Measurements from ENCODE around the gene CPSF6. TPM values are rescaled to one million over a fixed set of nuclear protein-coding genes. Genes with fewer than 3 reads are reported as not detected.

Gene CPSF6
- total RNA-seq, 4 donors from 2014 or later = 27.4 to 54.2 (median 32.3) TPM

DNA sequence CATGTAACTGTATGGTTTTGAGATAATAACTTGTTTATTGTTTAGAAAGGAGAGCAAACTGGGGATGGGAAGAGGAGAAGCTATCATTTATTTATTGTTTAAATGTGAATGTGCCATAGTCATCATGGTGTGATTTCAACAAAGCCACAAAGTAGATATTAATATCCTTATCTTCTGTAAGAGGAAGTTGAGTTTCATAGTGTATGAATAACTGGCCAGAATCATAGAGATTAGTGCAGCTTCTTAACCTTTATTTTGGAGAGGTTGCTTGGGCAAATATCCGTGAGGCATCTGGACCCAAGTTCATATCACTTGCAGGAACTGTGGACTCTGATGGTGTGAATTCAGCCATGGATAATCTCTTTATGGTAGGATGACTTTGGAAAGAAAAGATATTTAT is 82.0 kb downstream of the CPSF6 start:
- no peaks in the 10 kb centered on the region for H3K4me1 ChIP-seq
- DNase-seq (ENCODE audit: low spot score in 2 of 2) = no peak
- H3K36me3 ChIP-seq = no peaks in the 10 kb centered on the region
- WGBS = 94% methylated on average over 1 of the region's 1 CpG
- no peak overlapping the region for H3K4me3 ChIP-seq
- TF ChIP-seq POLR2AphosphoS5 (IDR thresholded peaks at IDR 0.05) = no peak
- TF ChIP-seq POLR2A (IDR thresholded peaks at IDR 0.05) = no peak
- no peak for TF ChIP-seq EP300 (IDR thresholded peaks at IDR 0.05)
- TF ChIP-seq, protein P1, sequence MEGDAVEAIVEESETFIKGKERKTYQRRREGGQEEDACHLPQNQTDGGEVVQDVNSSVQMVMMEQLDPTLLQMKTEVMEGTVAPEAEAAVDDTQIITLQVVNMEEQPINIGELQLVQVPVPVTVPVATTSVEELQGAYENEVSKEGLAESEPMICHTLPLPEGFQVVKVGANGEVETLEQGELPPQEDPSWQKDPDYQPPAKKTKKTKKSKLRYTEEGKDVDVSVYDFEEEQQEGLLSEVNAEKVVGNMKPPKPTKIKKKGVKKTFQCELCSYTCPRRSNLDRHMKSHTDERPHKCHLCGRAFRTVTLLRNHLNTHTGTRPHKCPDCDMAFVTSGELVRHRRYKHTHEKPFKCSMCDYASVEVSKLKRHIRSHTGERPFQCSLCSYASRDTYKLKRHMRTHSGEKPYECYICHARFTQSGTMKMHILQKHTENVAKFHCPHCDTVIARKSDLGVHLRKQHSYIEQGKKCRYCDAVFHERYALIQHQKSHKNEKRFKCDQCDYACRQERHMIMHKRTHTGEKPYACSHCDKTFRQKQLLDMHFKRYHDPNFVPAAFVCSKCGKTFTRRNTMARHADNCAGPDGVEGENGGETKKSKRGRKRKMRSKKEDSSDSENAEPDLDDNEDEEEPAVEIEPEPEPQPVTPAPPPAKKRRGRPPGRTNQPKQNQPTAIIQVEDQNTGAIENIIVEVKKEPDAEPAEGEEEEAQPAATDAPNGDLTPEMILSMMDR (IDR thresholded peaks at IDR 0.05) = no peak
- H3K9me3 ChIP-seq = peaks cover 7% of the 10 kb centered on the region
- no peaks in the 10 kb centered on the region for H3K27me3 ChIP-seq
- H3K27ac ChIP-seq = no peak overlapping the region

Other genes with a start within 250 kb of the CPSF6 start
- gene LYZ, start 108.8 kb downstream of the CPSF6 start, total RNA-seq = 10 to 100 TPM in 1 of 4 donors, 1 to 10 TPM in 3; 2.5 to 18.7 (median 6.1) TPM
- gene YEATS4, start 120.2 kb downstream of the CPSF6 start, total RNA-seq = 10 to 100 TPM; 12.4 to 19.5 (median 14.2) TPM
- gene FRS2, start 230.8 kb downstream of the CPSF6 start, total RNA-seq = 10 to 100 TPM; 35.2 to 60.7 (median 48.6) TPM